ENCODE measurements around the gene FOXK1.

GRCh38 chr7:4689668-4690067 lies 7.6 kb downstream of the FOXK1 start:
- TF ChIP-seq, protein P1, sequence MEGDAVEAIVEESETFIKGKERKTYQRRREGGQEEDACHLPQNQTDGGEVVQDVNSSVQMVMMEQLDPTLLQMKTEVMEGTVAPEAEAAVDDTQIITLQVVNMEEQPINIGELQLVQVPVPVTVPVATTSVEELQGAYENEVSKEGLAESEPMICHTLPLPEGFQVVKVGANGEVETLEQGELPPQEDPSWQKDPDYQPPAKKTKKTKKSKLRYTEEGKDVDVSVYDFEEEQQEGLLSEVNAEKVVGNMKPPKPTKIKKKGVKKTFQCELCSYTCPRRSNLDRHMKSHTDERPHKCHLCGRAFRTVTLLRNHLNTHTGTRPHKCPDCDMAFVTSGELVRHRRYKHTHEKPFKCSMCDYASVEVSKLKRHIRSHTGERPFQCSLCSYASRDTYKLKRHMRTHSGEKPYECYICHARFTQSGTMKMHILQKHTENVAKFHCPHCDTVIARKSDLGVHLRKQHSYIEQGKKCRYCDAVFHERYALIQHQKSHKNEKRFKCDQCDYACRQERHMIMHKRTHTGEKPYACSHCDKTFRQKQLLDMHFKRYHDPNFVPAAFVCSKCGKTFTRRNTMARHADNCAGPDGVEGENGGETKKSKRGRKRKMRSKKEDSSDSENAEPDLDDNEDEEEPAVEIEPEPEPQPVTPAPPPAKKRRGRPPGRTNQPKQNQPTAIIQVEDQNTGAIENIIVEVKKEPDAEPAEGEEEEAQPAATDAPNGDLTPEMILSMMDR (IDR thresholded peaks at IDR 0.05; ENCODE audit: insufficient read depth, low read depth, low read length), result no peak
- TF ChIP-seq EZH2 (IDR thresholded peaks at IDR 0.05; ENCODE audit: insufficient read depth, low read length), result no peak
